ENCODE results near the gene THEMIS.

DNA sequence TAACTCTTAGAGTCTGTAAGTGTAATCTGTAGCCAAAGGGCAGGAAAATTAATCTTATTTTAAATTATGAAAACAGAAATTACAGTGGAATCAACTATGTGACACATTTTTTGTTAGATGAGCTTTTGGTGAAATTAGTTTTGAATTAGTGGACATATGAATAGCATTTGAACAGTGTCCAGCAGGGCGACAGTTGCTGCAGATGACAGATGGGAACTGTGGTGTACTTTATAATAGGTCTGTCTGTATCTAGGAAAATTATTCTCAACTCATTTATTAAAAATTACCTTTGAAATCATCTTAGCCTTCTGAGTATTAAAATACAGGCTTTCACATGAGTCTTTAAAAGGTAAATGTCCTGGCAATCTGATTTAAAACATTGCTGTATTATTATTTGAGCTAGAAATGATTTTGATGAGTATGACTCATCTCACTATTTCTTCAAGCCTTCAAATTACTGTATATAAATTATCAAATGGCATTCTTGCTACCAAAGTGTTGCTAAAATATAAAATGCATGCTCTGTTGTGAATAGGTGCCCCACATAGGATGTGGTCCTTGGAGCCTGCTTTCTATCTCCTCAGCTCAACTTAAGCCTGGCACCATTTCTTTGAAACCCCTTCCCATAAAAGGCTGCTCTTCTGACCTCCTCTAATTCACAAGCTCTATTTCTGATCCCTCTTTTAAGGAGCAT lies 173.5 kb downstream of the THEMIS start:
- TF ChIP-seq GATA3 (IDR thresholded peaks at IDR 0.05; ENCODE audit: low read depth, low read length), result no peak
- no peak for TF ChIP-seq GATA2 (IDR thresholded peaks at IDR 0.05; ENCODE audit: low read depth, low read length)
